Measurements from ENCODE around the gene OPRL1.

OPRL1 gene

GRCh38 chr20:64080013-64080812, at the start of gene OPRL1:
Gene OPRL1 (plus strand): TSS chr20:64080082. CDS start chr20:64092721, 12,639 bp downstream.
- no peak for DNase-seq (ENCODE audit: low read depth in 1 of 2, low spot score in 1 of 2)

- no peak for DNase-seq (ENCODE audit: low read depth in 1 of 2, low spot score in 1 of 2)
Measured at GRCh38 chr20:64030371-64031134, 49.3 kb upstream of the OPRL1 start.

GRCh38 chr20:64031822-64032314, 48.0 kb upstream of the OPRL1 start:
- no peak for DNase-seq (ENCODE audit: low read depth in 1 of 2, low spot score in 1 of 2)

GRCh38 chr20:64032706-64033624, 46.9 kb upstream of the OPRL1 start:
- no peak for DNase-seq (ENCODE audit: low read depth in 1 of 2, low spot score in 1 of 2)

GRCh38 chr20:64033981-64034493, 45.8 kb upstream of the OPRL1 start:
- no peak for DNase-seq (ENCODE audit: low read depth in 1 of 2, low spot score in 1 of 2)

GRCh38 chr20:64035066-64035932, 44.6 kb upstream of the OPRL1 start:
- no peak for DNase-seq (ENCODE audit: low read depth in 1 of 2, low spot score in 1 of 2)

GRCh38 chr20:64035933-64036345, 43.9 kb upstream of the OPRL1 start, which contains the start of gene C20orf204:
Gene C20orf204 (plus strand): TSS chr20:64036182. CDS start chr20:64036324, 142 bp downstream.
- DNase-seq (ENCODE audit: low read depth in 1 of 2, low spot score in 1 of 2): no peak

- no peak for DNase-seq (ENCODE audit: low read depth in 1 of 2, low spot score in 1 of 2)
Measured at GRCh38 chr20:64036346-64037198, 43.3 kb upstream of the OPRL1 start.

GRCh38 chr20:64037199-64037497, 42.7 kb upstream of the OPRL1 start:
- no peak for DNase-seq (ENCODE audit: low read depth in 1 of 2, low spot score in 1 of 2)

GRCh38 chr20:64037498-64038213, 42.2 kb upstream of the OPRL1 start:
- no peak for DNase-seq (ENCODE audit: low read depth in 1 of 2, low spot score in 1 of 2)

GRCh38 chr20:64038224-64038564, 41.7 kb upstream of the OPRL1 start:
- no peak for DNase-seq (ENCODE audit: low read depth in 1 of 2, low spot score in 1 of 2)

- DNase-seq (ENCODE audit: low read depth in 1 of 2, low spot score in 1 of 2): peak; percentile 60 to 67
Measured at GRCh38 chr20:64038565-64039292, 41.2 kb upstream of the OPRL1 start.

GRCh38 chr20:64039293-64040160, 40.4 kb upstream of the OPRL1 start:
- no peak for DNase-seq (ENCODE audit: low read depth in 1 of 2, low spot score in 1 of 2)

GRCh38 chr20:64040231-64041039, 39.4 kb upstream of the OPRL1 start:
- DNase-seq (ENCODE audit: low read depth in 1 of 2, low spot score in 1 of 2): no peak

- DNase-seq (ENCODE audit: low read depth in 1 of 2, low spot score in 1 of 2): no peak
Measured at GRCh38 chr20:64041040-64041780, 38.7 kb upstream of the OPRL1 start.

GRCh38 chr20:64041781-64042053, 38.2 kb upstream of the OPRL1 start:
- DNase-seq (ENCODE audit: low read depth in 1 of 2, low spot score in 1 of 2): no peak

Measured in activated T-helper 1 cell treated with anti-CD3 and anti-CD28 coated beads, Interleukin-2, amount 50 U/mL, for 16 hours (primary cell).